NCI-H446 (cell line): ENCODE data around the gene FBXO47.

ENCODE experiments used
- DNase-seq, 2 experiments: peaks; one replicate each; lab custom pipeline; 2025; lab: John Stamatoyannopoulos, UW

Gene FBXO47, protein sequence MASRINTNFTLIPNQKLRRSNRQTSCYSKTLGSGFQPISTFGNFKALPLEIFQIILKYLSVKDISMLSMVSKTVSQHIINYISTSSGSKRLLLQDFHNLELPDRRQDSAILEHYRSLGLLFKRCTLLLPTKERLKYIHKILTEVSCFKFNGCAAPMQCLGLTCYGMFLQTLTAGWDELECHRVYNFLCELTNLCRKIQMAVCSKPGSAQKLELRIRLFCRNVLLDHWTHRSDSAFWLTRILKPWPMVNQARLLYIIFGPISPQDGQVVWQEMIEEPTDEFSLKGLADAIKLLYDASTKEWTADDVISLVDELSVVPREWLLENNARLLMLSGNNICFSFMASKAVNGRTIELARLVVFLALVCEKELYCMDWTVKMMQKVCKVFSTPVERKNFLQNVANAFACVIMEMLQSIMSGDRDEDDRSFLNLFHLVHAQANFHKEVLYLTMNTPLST

DNA sequence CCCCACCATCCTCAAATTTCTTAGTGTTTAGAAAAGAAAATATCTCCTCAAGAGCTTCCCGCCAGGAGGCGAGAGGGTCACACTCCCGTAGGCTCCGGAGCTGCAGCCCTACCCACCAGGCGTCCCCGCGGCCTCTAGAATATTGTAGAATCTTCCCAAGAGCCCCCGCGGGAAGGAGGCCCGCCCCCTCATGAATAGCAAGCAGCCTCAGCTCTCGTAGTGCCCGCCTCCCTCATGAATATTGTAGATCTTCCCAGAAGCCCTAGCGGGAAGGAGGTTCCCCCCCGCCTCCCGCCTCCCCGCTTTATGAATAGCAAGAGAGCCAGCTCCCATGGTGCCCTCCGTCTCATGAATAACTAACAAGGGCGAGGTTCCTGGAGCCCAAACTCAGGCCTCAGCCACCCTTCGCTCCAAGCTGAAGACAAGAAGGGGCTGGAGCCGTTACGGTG is at the start of gene FBXO47:
FBXO47 (minus strand) TSS at position 114 of the 449 bp plus-strand sequence. CDS start 4,378 bp downstream, outside the sequence.
- DNase-seq = no peak

DNA sequence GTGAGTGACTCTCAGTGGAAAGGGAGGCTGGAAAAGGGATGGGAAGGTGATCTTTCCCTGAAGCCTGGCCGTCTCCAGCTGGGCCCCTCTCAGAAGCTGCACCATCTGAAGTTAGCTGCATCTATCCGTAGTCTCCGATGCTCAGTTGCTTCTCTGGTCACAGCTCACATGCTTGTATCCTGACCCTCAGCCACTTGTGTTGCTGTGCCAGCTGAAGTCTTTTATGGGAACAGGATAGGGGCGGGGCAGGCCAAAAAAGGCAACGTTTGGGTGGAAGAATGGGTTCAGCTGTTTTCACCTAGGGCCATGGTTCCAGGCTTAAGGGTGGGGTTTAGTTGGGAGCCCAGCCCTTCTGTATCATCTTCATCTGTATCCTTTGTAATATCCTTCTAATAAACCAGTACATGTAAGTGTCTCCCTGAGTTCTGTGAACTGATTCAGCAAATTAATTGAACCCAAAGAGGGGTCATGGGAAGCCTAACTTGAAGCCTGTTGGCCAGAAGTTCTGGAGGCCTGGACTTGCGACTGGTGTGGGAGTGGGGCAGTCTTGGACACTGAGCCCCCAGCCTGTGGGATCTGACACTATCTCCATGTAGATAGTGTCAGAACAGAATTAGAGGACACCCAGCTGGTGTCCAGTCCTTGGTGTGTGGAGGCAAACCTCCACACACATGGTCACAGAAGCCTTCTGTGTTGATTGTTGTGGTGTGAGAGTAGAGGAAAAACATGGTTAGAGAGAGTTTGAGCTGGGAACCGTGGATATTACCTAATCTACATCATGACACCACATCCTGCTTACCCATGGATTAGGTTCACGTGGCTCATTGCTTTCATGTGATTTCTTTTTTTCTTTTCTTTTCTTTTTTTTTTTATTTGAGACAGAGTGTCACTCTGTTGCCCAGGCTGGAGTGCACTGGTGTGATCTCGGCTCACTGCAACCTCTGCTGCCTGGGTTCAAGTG is 49.3 kb upstream of the FBXO47 start:
- no peak for DNase-seq

- DNase-seq = no peak
Observed at GRCh38 chr17:39015546-39015935, 48.3 kb upstream of the FBXO47 start.

DNA sequence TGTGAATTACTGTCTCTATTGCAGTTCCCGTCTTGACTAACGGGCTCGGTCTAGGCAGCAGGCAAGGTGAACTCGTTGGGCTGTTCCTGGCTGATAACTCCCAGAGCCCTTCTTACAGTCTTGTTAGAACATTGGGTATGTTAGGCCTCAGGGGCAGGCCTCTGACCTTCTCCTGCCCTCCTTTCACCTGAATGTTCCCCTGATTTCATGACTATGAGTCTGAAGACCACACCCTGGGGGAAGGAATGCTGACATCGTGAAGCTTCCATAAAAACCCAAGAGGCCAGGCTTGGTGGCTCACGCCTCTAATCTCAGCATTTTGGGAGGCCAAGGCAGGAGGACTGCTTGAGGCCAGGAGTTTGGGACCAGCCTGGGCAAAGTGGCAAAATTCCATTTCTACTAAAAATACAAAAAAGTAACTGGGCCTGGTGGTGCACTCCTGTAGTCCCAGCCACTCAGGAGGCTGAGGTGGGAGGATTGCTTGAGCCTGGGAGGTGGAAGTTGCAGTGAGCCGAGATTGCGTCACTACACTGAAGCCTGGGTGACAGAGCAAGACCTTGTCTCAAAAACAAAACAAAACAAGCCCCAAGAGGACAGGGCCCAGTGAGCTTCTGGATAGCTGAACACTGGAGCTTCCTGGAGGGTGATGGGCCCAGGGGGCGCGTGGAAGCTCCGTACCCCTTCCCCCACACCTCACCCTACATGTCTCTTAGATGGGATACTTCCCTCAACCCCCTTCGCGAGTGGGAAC is 47.8 kb upstream of the FBXO47 start:
- no peak for DNase-seq

GRCh38 chr17:39014044-39014794 is 47.0 kb upstream of the FBXO47 start:
- no peak for DNase-seq

- no peak for DNase-seq
Observed at GRCh38 chr17:39012725-39013124, 45.5 kb upstream of the FBXO47 start.

DNA sequence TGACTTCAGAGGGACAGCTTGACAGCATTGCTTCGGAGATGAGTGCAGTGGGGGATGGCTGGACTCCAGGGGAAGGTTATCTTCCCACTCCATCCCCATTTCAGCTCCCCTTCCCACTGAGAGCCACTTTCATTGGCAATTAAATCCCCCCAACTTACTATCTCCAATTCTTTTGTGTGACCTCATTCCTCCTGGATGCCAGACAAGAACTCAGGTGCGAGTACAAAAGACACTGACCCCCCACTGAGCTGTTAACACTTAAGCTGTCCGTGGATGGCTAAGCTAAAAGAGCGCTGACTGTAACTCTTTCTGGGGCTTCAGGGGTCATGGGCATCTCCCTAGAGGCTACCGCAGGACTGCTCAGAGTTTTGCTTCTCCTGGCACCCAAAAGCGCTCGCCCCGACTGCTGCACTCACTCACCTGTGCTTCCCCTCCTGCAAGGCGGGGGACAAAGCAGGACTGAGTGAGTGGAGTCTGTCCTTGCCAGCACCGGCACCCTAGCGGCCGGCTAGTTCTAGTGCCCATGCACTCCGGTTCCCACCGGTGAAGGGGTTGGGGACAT is 44.8 kb upstream of the FBXO47 start:
- DNase-seq = no peak

DNA sequence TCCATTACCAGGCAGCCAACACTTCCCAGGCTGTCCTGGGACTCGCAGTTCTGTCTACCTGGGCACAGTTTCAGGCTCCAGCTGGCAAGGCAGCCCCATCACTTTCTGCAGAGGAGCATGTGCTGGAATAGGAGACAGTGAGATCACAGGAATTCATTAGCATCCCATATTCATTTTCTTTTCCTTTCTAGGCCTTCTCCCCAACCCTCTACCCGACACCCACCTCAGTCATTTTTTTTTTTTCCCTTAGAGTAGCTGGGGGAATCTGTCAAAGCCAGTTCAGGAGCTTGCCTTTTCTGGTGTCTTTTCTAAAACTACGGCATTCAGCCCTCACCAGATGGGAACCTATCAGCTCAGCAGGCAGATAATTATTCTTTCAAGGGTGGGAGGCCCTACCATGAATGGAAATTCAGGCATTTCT is 42.4 kb upstream of the FBXO47 start:
- no peak for DNase-seq

GRCh38 chr17:39008633-39009032 is 41.4 kb upstream of the FBXO47 start:
- DNase-seq = no peak

DNA sequence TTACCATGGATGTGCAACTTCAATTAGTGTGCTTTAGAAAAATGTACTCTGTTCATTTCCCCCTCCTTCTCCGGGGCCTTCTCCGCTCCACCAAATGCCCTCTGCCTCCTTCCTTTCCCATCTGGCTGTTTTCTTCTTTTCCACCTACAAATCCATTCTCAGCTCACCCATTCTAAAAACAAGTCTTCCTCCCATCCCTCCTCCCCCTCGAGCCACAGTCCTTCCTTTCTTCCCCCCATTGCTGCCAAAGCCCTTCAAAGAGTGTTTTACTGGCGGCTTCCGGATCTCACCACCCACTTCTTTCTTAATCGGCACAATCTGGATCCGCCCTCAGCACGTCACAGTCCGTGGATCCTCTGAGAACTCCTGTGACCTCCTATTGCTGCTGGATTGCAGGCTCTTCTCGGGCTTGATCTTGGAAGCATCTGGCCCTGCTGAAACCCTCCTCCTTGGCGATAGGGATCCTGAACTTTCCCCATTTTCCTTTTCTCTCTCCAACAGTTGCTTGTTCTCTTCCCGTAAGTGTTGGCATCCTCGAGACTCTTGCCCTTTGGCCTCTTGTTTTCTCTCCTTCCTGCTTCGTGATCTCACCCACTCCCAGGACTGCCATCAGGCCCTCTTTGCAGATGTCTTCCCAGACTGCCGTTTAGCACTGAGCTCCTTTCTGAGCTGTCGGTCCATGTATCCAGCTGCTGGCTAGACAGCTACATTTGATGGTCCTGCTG is 36.0 kb upstream of the FBXO47 start:
- DNase-seq = no peak

DNA sequence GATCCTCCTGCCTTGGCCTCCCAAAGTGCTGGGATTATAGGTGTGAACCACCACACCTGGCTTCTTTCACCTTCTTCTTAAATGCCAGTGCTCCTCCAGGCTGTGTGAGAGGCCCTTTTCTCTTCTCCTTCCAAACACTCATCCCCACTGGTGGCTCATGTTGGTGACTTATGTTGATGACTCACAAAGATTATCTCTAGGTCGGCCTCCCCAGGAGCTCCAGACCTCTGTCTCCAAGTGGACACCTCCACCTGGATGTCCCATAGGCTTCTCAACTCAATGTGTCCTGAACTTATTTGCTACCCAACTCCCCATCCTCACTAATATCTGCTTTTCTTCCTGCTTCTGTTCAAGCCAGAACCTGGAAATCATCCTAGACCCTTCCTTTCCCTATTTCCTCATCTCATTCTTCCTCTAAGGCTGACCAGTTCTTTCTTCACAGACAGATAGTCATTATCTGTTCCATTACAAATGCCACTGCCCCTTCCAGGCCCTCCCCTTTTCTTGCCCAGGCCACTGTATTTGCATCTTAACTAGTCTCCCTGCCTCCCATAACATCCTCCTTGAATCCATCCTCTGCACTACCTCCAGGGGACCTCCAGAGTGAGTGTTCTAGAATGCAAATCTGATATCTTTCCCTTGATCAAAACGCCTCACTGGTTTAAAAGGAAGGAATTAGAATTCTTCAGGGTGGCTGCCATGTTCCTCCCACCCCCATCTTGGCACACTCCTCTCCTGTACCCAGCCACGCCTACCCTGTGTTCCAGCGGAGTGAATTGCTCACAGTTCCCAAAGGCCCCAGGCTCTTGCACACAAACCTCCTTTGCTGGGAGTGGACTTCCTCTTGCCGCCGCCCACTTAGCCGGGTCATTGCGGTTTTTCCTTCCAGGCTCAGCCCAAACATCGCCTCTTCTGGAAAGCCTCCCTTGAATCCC is 34.8 kb upstream of the FBXO47 start:
- DNase-seq = no peak

- no peak for DNase-seq
Observed at GRCh38 chr17:39000021-39000601, 32.9 kb upstream of the FBXO47 start.

GRCh38 chr17:38996660-38997337 is 29.6 kb upstream of the FBXO47 start:
- no peak for DNase-seq

DNA sequence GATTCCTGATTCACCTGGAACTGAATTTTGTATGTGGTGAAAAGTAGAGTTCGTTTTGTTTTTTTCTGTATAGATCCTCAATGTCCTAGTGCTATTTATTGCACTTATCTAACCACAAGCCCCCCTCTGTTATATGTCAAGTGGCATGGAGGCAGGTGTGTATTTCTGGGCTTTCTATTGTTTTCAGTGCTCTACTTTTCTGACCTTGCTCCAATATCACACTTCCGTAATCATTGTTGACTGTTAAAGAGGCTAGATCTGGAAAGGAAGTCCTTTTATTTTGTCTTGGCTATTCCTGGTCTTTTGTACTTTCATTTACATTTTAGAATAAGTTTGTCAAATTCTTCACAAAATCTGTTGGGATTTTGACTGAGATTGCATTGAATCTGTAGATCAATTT is 26.8 kb upstream of the FBXO47 start:
- DNase-seq = no peak

- no peak for DNase-seq
Observed at GRCh38 chr17:38984666-38985065, 17.5 kb upstream of the FBXO47 start.

- peak; percentile 42 to 76 for DNase-seq
Observed at GRCh38 chr17:38982858-38983746, 15.9 kb upstream of the FBXO47 start.

DNA sequence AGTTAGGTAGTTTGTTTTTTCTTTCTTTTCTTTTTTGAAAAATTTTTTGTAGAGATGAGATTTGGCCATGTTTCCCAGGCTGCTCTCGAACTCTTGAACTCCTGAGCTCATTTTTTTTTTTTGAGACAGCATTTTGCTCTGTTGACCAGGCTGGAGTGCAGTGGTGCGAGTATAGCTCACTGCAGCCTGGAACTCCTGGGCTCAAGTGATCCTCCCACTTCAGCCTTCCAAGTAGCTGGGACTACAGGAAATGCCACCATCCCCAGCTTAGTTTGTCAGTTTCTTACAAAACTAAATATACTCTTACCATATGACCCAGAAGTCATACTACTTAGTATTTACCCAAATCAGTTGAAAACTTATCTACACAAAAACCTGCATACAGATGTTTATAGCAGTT is 14.4 kb upstream of the FBXO47 start:
- DNase-seq = no peak
